Left lobe of liver (tissue), 2 donors: Measurements from ENCODE around the gene ST6GALNAC4. TPM values are rescaled to one million over a fixed set of nuclear protein-coding genes. Genes with fewer than 3 reads are reported as not detected.

Experiments used
- ATAC-seq: fragments of 200-7000 bp; cut with Tn5 transposase; one replicate; pipeline ENCODE4 v1.9.1; 2020; ENCODE audit warnings: mild to moderate bottlenecking, moderate library complexity
- DNase-seq: peaks from one replicate; pipeline ENCODE4 v3.0.0-alpha.2; 2020; ENCODE audit warnings: low spot score
- total RNA-seq: library from RNA; stranded (reverse); gene quantifications from one replicate; pipeline ENCODE4 v1.2.1, GENCODE V29; 2021
- donor health status: DM: no; HTN: no; CAD: no; lungs with moderate emphysema.
- donor health status: DM: no; HTN: yes; CAD: no.

ST6GALNAC4 gene
- total RNA-seq, 1 donor from 2014 or later = 5.9 TPM

GRCh38 chr9:127947841-127948710 lies 31.2 kb upstream of the ST6GALNAC4 start:
- ATAC-seq (no peak), DNase-seq (no peak)

DNA sequence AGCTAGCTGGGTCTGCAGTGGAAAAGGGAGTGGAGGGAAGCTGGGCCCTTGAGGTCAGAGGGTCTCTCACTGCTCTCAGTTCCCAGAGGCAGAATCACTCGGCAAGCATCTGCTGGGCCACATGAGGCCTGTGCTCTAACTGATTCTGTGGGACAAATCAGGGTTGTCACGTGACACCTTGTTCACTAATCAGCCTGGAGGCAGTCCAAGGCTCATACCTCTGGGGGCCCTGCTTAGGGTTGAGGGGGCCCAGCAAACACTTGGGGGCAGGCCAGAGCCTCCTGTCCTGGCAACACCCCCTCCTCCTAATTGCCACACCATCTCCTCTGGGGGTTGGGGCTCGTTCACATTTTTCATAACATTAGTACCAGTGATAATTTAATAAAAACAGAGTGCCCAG lies 29.9 kb upstream of the ST6GALNAC4 start:
- ATAC-seq (no peak), DNase-seq (no peak)

GRCh38 chr9:127945942-127946341 lies 29.1 kb upstream of the ST6GALNAC4 start:
- no peak for ATAC-seq
- no peak for DNase-seq

GRCh38 chr9:127945338-127945737 lies 28.5 kb upstream of the ST6GALNAC4 start:
- no peak for ATAC-seq
- no peak for DNase-seq

GRCh38 chr9:127944586-127945218 lies 27.9 kb upstream of the ST6GALNAC4 start:
- no peak for ATAC-seq
- DNase-seq = no peak

DNA sequence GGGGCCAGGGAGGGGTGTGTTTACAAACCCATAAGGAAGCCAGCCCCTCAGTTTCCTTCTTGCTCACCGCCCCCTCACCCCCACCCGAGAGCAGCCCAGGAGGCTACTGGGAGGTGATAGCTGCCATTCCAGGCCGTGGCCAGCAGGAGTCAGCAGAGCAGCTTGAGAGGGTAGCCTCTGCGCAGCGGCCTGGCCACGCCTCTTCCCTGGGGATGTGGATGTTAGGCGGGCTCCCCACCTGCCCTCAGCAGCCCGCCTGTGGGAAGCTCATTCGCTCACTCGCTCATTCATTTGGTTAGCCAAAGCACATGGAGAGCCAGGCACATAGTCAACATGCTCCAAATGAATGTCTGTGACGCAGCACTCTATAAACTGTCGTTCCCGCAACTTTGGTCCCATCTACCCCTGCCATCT lies 26.9 kb upstream of the ST6GALNAC4 start:
- peak; percentile 75 for ATAC-seq
- DNase-seq = peak; percentile 77

GRCh38 chr9:127943011-127943662 lies 26.3 kb upstream of the ST6GALNAC4 start:
- ATAC-seq = no peak
- DNase-seq = no peak

- peak; percentile 45 for ATAC-seq
- DNase-seq = no peak
These were observed 25.6 kb upstream of the ST6GALNAC4 start for GRCh38 chr9:127942216-127943010.

DNA sequence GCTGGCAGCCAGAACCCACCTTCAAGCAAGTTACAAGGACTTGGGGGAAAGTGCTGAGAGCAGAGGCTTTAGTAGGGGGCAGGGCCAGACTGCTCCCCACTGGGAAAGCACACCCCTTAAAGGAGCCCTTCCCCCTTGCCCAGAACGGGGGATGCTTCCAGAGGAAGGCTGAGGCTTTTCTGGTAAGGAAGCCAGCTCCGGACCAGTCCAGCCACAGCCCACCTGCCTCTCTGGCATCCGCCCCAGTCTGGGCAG lies 25.0 kb upstream of the ST6GALNAC4 start:
- ATAC-seq (no peak), DNase-seq (no peak)

DNA sequence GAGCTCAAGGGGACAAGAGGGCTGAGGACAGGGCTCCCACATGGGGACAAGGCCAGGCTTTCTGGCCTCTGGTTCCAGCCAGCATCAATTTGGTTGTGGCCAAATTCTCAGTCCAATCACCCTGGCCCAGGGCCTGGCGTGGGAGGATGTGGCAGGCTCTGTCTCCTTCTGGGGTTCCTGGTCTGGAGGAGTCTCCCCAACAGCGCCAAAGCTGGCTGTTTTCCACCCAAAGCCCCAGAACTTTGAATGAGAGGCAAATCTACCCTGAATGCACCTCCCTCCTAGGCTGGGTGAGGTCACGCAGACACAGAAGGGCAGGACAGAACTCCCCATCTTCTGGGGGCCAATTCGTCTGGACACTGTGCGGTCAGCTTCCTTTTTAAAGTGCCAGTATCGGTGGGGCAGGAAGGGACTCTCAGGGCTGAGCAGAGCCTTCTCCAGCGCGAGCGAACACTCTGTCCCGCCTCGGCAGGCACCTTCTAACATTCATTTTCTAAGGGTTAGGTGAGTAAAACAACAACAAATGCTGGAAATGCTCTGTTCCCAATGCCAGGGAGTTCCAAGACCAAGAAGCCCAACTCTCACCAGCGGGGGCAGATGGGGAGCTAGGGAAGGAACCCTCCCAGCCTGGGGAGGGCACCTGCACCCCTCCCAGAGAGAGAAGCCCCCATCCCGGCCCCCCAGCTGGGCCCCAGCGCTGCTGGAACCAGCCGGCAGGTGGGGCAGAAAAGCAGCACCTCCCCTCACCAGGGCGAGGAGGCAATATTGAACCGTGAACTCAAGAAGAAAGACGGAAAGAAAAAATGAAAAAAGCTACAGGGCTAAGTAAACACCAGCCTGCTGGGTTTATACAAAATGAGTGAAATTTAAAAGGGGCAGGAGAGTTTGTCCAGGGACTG lies 24.5 kb upstream of the ST6GALNAC4 start:
- ATAC-seq (no peak), DNase-seq (no peak)

DNA sequence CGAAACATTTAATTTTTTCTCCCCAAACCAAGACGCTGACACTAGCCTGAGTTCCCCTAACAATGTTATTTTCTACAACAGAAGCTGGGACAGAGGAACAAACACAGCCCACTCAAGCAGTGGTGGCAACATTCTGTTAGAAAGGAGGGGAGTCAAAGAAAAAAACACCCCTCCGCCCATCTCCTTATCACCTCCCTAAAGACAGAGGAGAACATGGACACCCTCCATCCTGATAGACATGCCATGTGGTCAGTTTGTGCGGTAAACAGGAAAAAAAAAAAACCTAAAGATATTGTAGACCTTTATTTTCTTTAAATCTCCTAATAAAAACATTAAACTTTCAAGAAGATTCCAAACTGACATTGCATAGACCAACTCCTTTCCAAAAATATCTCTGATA lies 23.8 kb upstream of the ST6GALNAC4 start:
- DNase-seq (no peak), ATAC-seq (no peak)

DNA sequence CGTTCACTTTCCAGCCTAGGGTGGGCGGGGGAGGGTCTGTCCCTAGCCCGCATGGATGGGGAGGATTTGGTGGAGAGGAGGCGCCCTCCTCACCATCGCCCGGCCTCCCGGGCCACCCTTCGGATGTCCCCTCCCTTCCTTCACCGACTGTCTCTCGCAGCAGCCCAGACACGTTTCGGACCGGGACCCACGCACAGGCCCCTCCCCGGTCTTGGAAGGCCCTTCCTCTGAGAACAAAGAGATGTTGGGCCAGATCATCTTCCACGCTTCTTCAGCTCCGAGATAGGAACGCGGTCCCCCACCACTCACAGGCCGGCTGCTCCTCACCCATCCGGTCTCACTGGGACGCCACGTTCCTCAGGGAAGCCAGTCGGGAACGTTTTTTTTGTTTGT lies 21.5 kb upstream of the ST6GALNAC4 start:
- ATAC-seq (peak; percentile 27), DNase-seq (no peak)

DNA sequence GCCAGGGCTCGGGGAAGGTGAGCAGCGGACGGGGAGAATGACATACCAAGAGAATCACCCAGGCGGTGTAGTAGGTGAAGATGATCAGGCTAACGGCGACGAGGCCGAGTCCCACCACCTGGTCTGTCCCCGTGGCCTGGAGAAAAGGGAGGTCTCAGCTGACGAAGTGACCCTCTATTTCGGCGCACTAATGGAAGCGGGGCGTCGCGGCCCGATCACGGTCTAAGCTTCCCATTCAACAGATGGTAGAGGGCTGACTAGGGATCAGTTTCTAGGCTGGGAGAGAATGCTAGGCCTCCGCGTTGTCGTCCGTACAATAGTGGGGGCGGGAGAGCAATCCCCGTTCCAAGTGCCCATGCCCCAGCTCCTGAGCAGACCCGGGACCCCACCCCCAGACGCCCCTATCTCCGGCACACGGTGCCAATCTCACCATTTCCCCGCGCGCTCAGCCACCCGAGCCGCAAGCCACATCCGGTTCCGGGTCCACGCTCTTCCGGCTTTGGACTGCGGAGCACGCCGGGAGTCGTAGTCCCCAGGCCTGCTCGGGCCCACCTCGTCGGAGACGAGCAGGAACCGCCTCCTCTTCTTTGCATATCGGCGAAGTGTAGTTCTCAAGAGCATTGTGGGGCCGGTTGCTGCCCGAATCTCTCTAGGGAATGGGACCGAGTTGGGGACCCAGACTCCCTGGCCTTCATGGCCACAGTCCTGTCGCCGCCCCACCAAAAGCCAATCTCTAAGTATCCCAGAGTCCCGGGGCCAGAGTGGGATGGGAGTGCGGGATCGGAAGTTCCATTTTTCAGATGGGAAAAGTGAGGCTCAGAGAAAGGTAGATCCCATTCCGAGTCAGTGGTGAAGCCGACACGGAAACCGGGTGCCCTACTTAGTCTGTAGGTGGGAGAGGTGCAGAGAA lies 20.8 kb upstream of the ST6GALNAC4 start, which contains the start of gene DPM2:
TSS of gene DPM2 (minus strand) at position 467 of the 910 bp plus-strand sequence. CDS start at position 433, 34 bp downstream.
- peak; percentile 85 for DNase-seq
- peak; percentile 89 for ATAC-seq

DNA sequence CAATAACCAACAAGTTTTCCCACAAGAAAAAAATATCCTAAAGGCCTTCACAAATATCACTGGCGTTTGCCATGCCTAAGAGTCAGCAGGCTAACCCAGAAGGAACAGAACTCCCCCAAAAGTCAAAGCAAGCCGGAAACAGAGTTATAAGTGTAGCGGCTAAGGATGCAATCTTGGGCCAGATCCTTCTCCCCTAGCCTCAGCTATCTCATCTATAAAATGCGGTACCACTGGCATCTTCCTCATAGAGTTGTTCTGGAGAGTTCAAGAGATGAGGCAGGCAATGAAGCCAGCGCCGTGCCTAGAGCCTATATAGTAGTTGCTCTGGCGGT lies 20.2 kb upstream of the ST6GALNAC4 start:
- ATAC-seq (no peak), DNase-seq (no peak)

- ATAC-seq = no peak
- no peak for DNase-seq
These were observed 19.6 kb upstream of the ST6GALNAC4 start for GRCh38 chr9:127936347-127936852.

DNA sequence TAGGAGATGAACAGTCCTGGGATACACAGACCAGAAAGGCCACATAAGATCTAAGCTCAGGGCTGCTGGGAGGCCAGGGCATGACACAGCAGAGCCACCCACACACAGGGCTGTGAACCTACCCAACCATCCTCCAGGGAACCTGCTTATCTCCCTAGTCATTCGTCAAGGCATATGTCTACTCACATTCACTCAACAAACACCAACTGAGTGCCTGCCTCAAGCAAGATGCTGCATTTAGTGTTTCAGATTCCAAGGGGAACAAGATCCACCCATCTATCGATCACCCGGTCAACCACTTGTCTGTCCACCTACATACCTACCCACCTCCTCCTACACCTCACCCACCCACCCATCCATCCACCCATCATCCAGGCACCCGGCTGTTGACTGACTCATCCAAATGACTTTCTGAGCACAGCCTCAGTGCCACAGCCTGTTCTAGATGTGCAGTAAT lies 19.0 kb upstream of the ST6GALNAC4 start:
- no peak for ATAC-seq
- no peak for DNase-seq

DNA sequence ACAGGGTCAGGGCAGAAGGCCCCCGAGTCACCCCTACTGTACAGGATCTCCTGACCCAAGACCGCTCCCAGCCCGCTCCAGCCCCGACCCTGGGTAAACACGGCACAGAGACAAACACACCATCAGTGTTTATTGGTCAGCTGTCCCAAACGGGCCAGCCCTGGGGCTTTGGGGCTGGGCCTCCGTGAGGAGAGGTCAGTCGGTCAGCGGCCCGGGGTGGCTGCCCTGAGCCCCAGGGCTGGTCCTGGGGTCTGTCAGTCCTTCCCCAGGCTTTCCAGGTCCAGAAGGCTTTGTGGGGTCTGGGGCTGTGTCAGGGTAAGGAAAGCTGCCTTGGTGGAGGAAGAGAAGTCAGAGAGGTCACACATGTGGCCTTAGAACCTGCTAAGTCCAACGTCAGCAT lies 18.1 kb upstream of the ST6GALNAC4 start:
- ATAC-seq (no peak), DNase-seq (no peak)

GRCh38 chr9:127934248-127934647 lies 17.4 kb upstream of the ST6GALNAC4 start:
- DNase-seq = no peak
- no peak for ATAC-seq
